GM18511 (cell line): Measurements from ENCODE around the gene CCND1.
"Not testable (repeated sequence)": the region's sequence is repeated elsewhere in the genome, so short reads cannot be mapped to it uniquely, and the experiment has no call there.

ENCODE experiments used
- ATAC-seq: cut with Tn5 transposase; IDR thresholded peaks from one replicate; pipeline ENCODE4 v1.9.1; 2021; ENCODE audit warnings: mild to moderate bottlenecking, moderate library complexity; ENCODE audit not compliant: unreplicated experiment

Gene CCND1

GRCh38 chr11:69686856-69687255 lies 45.9 kb downstream of the CCND1 start:
- ATAC-seq, result no peak

GRCh38 chr11:69687969-69688771 lies 47.2 kb downstream of the CCND1 start:
- not testable (repeated sequence) for ATAC-seq

GRCh38 chr11:69689484-69690319 lies 48.7 kb downstream of the CCND1 start:
- no peak for ATAC-seq

- ATAC-seq, result no peak
Observed at GRCh38 chr11:69691463-69691862, 50.5 kb downstream of the CCND1 start.

- no peak for ATAC-seq
Observed at GRCh38 chr11:69692422-69692821, 51.5 kb downstream of the CCND1 start.

GRCh38 chr11:69694781-69695180 lies 53.8 kb downstream of the CCND1 start:
- ATAC-seq, result no peak

- no peak for ATAC-seq
Observed at GRCh38 chr11:69695581-69695980, 54.6 kb downstream of the CCND1 start.

GRCh38 chr11:69695995-69696394 lies 55.0 kb downstream of the CCND1 start:
- ATAC-seq, result not testable (repeated sequence)

GRCh38 chr11:69696749-69697468 lies 56.0 kb downstream of the CCND1 start:
- ATAC-seq, result no peak

- ATAC-seq, result no peak
Observed at GRCh38 chr11:69697469-69697843, 56.5 kb downstream of the CCND1 start.

- ATAC-seq, result no peak
Observed at GRCh38 chr11:69697861-69698260, 56.9 kb downstream of the CCND1 start.

- ATAC-seq, result no peak
Observed at GRCh38 chr11:69698362-69698761, 57.4 kb downstream of the CCND1 start.

- ATAC-seq, result no peak
Observed at GRCh38 chr11:69699213-69699612, 58.3 kb downstream of the CCND1 start.

GRCh38 chr11:69700278-69701140 lies 59.6 kb downstream of the CCND1 start:
- no peak for ATAC-seq

GRCh38 chr11:69702239-69702691 lies 61.3 kb downstream of the CCND1 start:
- ATAC-seq, result no peak

- ATAC-seq, result no peak
Observed at GRCh38 chr11:69702769-69703452, 62.0 kb downstream of the CCND1 start.

- ATAC-seq, result no peak
Observed at GRCh38 chr11:69703453-69703767, 62.5 kb downstream of the CCND1 start.
